WERI-Rb-1 (cell line): ENCODE data around the gene POLR2B.

ENCODE experiments used
- DNase-seq: peaks from one replicate; pipeline ENCODE4 v3.0.0-alpha.2; 2020
- H3K27ac ChIP-seq: fragments of 250-450 bp; sonication (Bioruptor Pico); 2 replicates; pipeline ENCODE4 v1.5.1; 2020; ENCODE audit warnings: mild to moderate bottlenecking, moderate library complexity
- H3K27me3 ChIP-seq: fragments of 250-450 bp; sonication (Bioruptor Pico); 2 replicates; pipeline ENCODE4 v1.5.1; 2021; ENCODE audit warnings: mild to moderate bottlenecking, low read depth, moderate library complexity; ENCODE audit not compliant: insufficient read depth, severe bottlenecking
- H3K36me3 ChIP-seq: fragments of 250-450 bp; sonication (Bioruptor Pico); 2 replicates; pipeline ENCODE4 v1.5.1; 2020; ENCODE audit warnings: mild to moderate bottlenecking, moderate library complexity
- H3K4me3 ChIP-seq: 2 replicates; pipeline ENCODE4 v1.5.1; 2011; ENCODE audit warnings: low read depth, mild to moderate bottlenecking, control low read depth, low read length
- H3K9me3 ChIP-seq: fragments of 250-450 bp; sonication (Bioruptor Pico); 2 replicates; pipeline ENCODE4 v1.5.1; 2021; ENCODE audit warnings: mild to moderate bottlenecking, moderate library complexity; ENCODE audit not compliant: severe bottlenecking
- TF ChIP-seq, protein P1 (sequence below): IDR thresholded peaks from 2 replicates; pipeline ENCODE4 v1.5.1; 2011; ENCODE audit warnings: low read depth, mild to moderate bottlenecking, control low read depth, inconsistent platforms, low read length

POLR2B gene

DNA sequence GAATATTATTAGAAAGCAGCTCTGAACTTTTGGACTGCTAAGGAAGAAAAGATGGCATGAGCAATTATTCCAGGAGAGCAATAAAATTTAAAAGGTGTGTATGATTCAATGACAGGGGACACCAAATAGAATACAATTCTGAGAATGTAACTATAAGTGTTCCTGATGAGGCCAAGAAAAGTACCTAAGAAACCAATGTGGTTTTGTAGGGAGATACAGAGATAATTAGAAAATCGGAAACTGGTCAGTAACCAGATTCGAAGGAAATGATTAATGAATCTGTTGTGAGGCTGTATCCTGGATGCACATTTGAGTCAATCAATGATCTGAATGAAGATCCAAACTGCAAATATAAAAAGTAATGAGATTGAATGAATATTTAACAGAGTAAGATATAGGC, 7.3 kb upstream of the POLR2B start:
- peaks cover 65% of the 10 kb centered on the region for H3K36me3 ChIP-seq
- no peak for DNase-seq

GRCh38 chr4:56972389-56972788, 6.3 kb upstream of the POLR2B start:
- no peaks in the 10 kb centered on the region for H3K9me3 ChIP-seq
- H3K27ac ChIP-seq = no peak overlapping the region
- peaks cover 63% of the 10 kb centered on the region for H3K36me3 ChIP-seq
- TF ChIP-seq, protein P1, sequence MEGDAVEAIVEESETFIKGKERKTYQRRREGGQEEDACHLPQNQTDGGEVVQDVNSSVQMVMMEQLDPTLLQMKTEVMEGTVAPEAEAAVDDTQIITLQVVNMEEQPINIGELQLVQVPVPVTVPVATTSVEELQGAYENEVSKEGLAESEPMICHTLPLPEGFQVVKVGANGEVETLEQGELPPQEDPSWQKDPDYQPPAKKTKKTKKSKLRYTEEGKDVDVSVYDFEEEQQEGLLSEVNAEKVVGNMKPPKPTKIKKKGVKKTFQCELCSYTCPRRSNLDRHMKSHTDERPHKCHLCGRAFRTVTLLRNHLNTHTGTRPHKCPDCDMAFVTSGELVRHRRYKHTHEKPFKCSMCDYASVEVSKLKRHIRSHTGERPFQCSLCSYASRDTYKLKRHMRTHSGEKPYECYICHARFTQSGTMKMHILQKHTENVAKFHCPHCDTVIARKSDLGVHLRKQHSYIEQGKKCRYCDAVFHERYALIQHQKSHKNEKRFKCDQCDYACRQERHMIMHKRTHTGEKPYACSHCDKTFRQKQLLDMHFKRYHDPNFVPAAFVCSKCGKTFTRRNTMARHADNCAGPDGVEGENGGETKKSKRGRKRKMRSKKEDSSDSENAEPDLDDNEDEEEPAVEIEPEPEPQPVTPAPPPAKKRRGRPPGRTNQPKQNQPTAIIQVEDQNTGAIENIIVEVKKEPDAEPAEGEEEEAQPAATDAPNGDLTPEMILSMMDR = no peak
- no peaks in the 10 kb centered on the region for H3K27me3 ChIP-seq
- DNase-seq = no peak
- H3K4me3 ChIP-seq = no peak overlapping the region

More for the DNA sequence above, 7.3 kb upstream of the POLR2B start:
- TF ChIP-seq, protein P1 = no peak
- Histone ChIP-seq H3K27ac (no peak overlapping the region), H3K9me3 (no peaks in the 10 kb centered on the region), H3K4me3 (no peak overlapping the region), H3K27me3 (no peaks in the 10 kb centered on the region)

- DNase-seq = no peak
- no peak overlapping the region for H3K27ac ChIP-seq
- no peak overlapping the region for H3K4me3 ChIP-seq
- H3K36me3 ChIP-seq = peaks cover 63% of the 10 kb centered on the region
- H3K27me3 ChIP-seq = no peaks in the 10 kb centered on the region
- TF ChIP-seq, protein P1 = no peak
- no peaks in the 10 kb centered on the region for H3K9me3 ChIP-seq
Measured at GRCh38 chr4:56972809-56973208, 5.9 kb upstream of the POLR2B start.

DNA sequence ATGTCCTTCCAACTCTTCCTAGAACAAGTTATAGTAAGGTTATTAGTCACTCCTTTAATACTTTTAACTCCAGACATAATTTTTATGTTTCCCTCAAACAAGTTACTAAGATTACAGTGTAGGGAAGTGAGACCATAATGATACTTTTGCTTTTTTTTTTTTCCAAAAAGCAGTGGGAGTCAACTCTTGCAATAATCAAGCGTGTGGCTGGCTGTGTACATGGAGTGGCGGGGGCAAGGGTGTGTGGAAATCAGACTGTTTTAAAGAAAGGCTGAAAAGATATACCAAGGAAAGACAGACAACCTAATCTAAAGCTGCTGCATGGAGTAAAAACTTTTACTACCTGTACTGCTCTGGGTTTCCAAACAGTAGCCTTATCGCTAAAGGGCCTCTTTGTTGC, 5.4 kb upstream of the POLR2B start:
- H3K4me3 ChIP-seq = no peak overlapping the region
- H3K27ac ChIP-seq = no peak overlapping the region
- H3K27me3 ChIP-seq = no peaks in the 10 kb centered on the region
- no peaks in the 10 kb centered on the region for H3K9me3 ChIP-seq
- peaks cover 59% of the 10 kb centered on the region for H3K36me3 ChIP-seq
- TF ChIP-seq, protein P1 = no peak
- no peak for DNase-seq

DNA sequence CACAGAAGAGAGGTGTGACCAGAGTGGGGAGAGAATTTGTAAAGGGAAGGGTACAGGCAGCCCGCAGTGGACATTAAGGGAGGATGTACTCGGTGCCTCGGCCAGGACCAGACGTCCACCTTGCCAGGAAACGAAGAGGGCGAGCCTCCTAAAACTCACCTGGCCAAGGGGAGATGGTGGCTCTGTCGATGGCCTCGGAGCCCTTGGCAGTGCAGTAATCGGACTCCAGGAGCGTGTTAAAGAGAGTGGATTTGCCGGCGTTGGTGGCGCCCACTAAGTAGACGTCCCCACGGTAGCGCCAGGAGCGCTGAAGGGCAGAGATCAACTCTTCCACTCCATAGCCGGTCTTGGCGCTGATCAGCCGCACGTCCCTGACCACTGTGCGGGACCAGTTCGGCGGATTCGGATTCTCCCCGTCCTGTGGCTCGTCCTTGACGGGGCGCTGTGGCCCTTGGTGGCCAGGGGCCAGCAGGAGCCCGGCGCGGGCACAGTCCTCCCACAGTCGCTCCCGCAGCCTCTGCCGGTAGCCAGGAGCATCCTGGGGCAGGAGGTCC, 2.3 kb upstream of the POLR2B start:
- H3K27ac ChIP-seq = peak overlapping the region; percentile 91; the same call in 1 of the 2 replicates
- TF ChIP-seq, protein P1 = no peak
- peak; percentile 14 for DNase-seq
- H3K36me3 ChIP-seq = peaks cover 53% of the 10 kb centered on the region
- no peaks in the 10 kb centered on the region for H3K27me3 ChIP-seq
- H3K9me3 ChIP-seq = no peaks in the 10 kb centered on the region
- peak overlapping the region; percentile 97 for H3K4me3 ChIP-seq

- TF ChIP-seq, protein P1 = peak; percentile 43
- H3K9me3 ChIP-seq = no peaks in the 10 kb centered on the region
- peaks cover 53% of the 10 kb centered on the region for H3K36me3 ChIP-seq
- H3K27ac ChIP-seq = peak overlapping the region; percentile 91
- H3K4me3 ChIP-seq = peak overlapping the region; percentile 97
- DNase-seq = peak; percentile 55
- no peaks in the 10 kb centered on the region for H3K27me3 ChIP-seq
Measured at GRCh38 chr4:56976837-56977320, 1.8 kb upstream of the POLR2B start.
